ENCODE results near the gene SLC17A7. TPM values are rescaled to one million over a fixed set of nuclear protein-coding genes. Genes with fewer than 3 reads are reported as not detected.

SLC17A7 gene
- total RNA-seq, 1 donor from 2014 or later, result 0.55 TPM

- CTCF ChIA-PET, result no interaction called here
- POLR2A ChIA-PET, result interaction anchor here (0.6 to 5.9 kb wide), 14 partner anchors 9 to 294 kb away, joined by 3 to 96 read pairs (median 4); partner anchors contain the start of genes ALDH16A1, CD37, DKKL1 and PIH1D1
- ATAC-seq (ENCODE audit: low read depth) (peak; percentile 46), DNase-seq (peak; percentile 75)
- TF ChIP-seq, protein P1, sequence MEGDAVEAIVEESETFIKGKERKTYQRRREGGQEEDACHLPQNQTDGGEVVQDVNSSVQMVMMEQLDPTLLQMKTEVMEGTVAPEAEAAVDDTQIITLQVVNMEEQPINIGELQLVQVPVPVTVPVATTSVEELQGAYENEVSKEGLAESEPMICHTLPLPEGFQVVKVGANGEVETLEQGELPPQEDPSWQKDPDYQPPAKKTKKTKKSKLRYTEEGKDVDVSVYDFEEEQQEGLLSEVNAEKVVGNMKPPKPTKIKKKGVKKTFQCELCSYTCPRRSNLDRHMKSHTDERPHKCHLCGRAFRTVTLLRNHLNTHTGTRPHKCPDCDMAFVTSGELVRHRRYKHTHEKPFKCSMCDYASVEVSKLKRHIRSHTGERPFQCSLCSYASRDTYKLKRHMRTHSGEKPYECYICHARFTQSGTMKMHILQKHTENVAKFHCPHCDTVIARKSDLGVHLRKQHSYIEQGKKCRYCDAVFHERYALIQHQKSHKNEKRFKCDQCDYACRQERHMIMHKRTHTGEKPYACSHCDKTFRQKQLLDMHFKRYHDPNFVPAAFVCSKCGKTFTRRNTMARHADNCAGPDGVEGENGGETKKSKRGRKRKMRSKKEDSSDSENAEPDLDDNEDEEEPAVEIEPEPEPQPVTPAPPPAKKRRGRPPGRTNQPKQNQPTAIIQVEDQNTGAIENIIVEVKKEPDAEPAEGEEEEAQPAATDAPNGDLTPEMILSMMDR (IDR thresholded peaks at IDR 0.05), result no peak
- H3K27me3 Mint-ChIP-seq, result no peaks in the 10 kb centered on the region
- H3K36me3 Mint-ChIP-seq (ENCODE audit: low read depth), result no peaks in the 10 kb centered on the region
- H3K4me3 Mint-ChIP-seq, result peak within 1 kb of the TSS; percentile 78
- H3K27ac Mint-ChIP-seq, result peak within 1 kb of the TSS; percentile 86
- H3K4me1 Mint-ChIP-seq, result peaks cover 46% of the 10 kb centered on the region
- H3K9me3 Mint-ChIP-seq, result no peaks in the 10 kb centered on the region
- intact Hi-C loops (cut with micrococcal nuclease), result no loop called here
Measured at GRCh38 chr19:49387936-49388372, 53.4 kb downstream of the SLC17A7 start, which contains the start of gene KASH5. Gene KASH5 (plus strand): TSS chr19:49388249. CDS start chr19:49390884, 2,635 bp downstream.

GRCh38 chr19:49383599-49383998 lies 57.7 kb downstream of the SLC17A7 start:
- peaks cover 3% of the 10 kb centered on the region for H3K9me3 Mint-ChIP-seq
- TF ChIP-seq, protein P1 (IDR thresholded peaks at IDR 0.05), result no peak
- H3K27me3 Mint-ChIP-seq, result no peaks in the 10 kb centered on the region
- no peaks in the 10 kb centered on the region for H3K36me3 Mint-ChIP-seq (ENCODE audit: low read depth)
- no peak overlapping the region for H3K4me3 Mint-ChIP-seq
- ChIA-PET CTCF (interaction anchor here (1.6 kb wide), 1 partner anchor 82 kb away, joined by 3 read pairs; no protein-coding TSS in a partner anchor), POLR2A (interaction anchor here (0.6 to 0.9 kb wide), 4 partner anchors 48 to 175 kb away, joined by 4 to 14 read pairs (median 6); partner anchors contain the start of gene CD37)
- DNase-seq (no peak), ATAC-seq (ENCODE audit: low read depth) (no peak)
- H3K27ac Mint-ChIP-seq, result no peak overlapping the region
- H3K4me1 Mint-ChIP-seq, result peaks cover 14% of the 10 kb centered on the region
- intact Hi-C loops (cut with micrococcal nuclease), result no loop called here

GRCh38 chr19:49382639-49383038 lies 58.7 kb downstream of the SLC17A7 start:
- Mint-ChIP-seq H3K4me1 (peaks cover 4% of the 10 kb centered on the region), H3K4me3 (no peak overlapping the region), H3K36me3 (ENCODE audit: low read depth) (no peaks in the 10 kb centered on the region), H3K27ac (no peak overlapping the region), H3K9me3 (peaks cover 3% of the 10 kb centered on the region), H3K27me3 (no peaks in the 10 kb centered on the region)
- TF ChIP-seq, protein P1 (IDR thresholded peaks at IDR 0.05), result no peak
- ChIA-PET POLR2A (interaction anchor here (0.6 kb wide), 1 partner anchor 56 kb away, joined by 4 read pairs; no protein-coding TSS in a partner anchor), CTCF (no interaction called here)
- ATAC-seq (ENCODE audit: low read depth) (no peak), DNase-seq (no peak)
- intact Hi-C loops (cut with micrococcal nuclease), result no loop called here

DNA sequence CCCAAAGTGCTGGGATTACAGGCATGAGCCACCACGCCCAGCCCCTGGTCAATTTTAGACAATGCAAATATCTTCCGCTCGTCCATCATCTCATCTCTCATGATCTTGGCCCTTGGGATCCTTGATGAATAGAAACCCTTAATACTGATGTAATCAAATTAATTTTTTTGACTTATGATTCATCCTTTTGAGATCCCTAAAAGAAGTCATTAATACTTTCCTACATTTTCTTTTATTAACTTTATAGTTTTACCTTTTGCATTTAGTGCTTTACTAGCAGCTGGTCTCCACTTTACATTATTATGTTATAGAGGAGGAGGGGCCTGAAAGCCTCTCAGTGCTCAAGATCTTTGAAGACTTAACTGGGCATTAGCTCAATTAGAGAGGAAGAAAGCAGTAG lies 60.9 kb downstream of the SLC17A7 start:
- TF ChIP-seq, protein P1 (IDR thresholded peaks at IDR 0.05), result no peak
- no peaks in the 10 kb centered on the region for H3K27me3 Mint-ChIP-seq
- no peak overlapping the region for H3K27ac Mint-ChIP-seq
- H3K4me3 Mint-ChIP-seq, result no peak overlapping the region
- ChIA-PET CTCF (interaction anchor here (1.4 to 2.5 kb wide), 2 partner anchors 12 to 79 kb away, joined by 4 to 10 read pairs; no protein-coding TSS in a partner anchor), POLR2A (interaction anchor here (0.6 to 1.6 kb wide), 3 partner anchors 39 to 73 kb away, joined by 3 to 5 read pairs (median 4); partner anchors contain the start of gene ALDH16A1)
- no peaks in the 10 kb centered on the region for H3K4me1 Mint-ChIP-seq
- peaks cover 3% of the 10 kb centered on the region for H3K9me3 Mint-ChIP-seq
- no peak for DNase-seq
- intact Hi-C loops (cut with micrococcal nuclease), result no loop called here
- no peaks in the 10 kb centered on the region for H3K36me3 Mint-ChIP-seq (ENCODE audit: low read depth)
- ATAC-seq (ENCODE audit: low read depth), result no peak

Other genes with a start within 250 kb of the SLC17A7 start
- 14.8 and 19.3 TPM in 2 replicates for gene SLC6A16, start 116.3 kb downstream of the SLC17A7 start, total RNA-seq
- gene CD37, start 106.1 kb downstream of the SLC17A7 start, total RNA-seq, result 1,587 and 1,688 TPM in 2 replicates
- gene TEAD2, start 79.1 kb downstream of the SLC17A7 start, total RNA-seq, result 5.3 TPM in 2 replicates
- 0.71 and 0.76 TPM in 2 replicates for gene DKKL1, start 77.7 kb downstream of the SLC17A7 start, total RNA-seq
- 0.62 and 0.66 TPM in 2 replicates for gene KASH5, start 53.3 kb downstream of the SLC17A7 start, total RNA-seq
- not detected in 2 replicates for gene PTH2, start 18.1 kb downstream of the SLC17A7 start, total RNA-seq
- not detected in 2 replicates for gene GFY, start 16.1 kb downstream of the SLC17A7 start, total RNA-seq
- gene PIH1D1, start 10.3 kb upstream of the SLC17A7 start, total RNA-seq, result 110 and 111 TPM in 2 replicates
- 61.4 and 61.6 TPM in 2 replicates for gene ALDH16A1, start 11.7 kb upstream of the SLC17A7 start, total RNA-seq
- gene FLT3LG, start 32.7 kb upstream of the SLC17A7 start, total RNA-seq, result 15.4 and 17.7 TPM in 2 replicates
- gene RPL13A, start 46.1 kb upstream of the SLC17A7 start, total RNA-seq, result 6,642 and 7,342 TPM in 2 replicates
- 3,758 and 4,733 TPM in 2 replicates for gene RPS11, start 54.9 kb upstream of the SLC17A7 start, total RNA-seq
- gene FCGRT, start 71.1 kb upstream of the SLC17A7 start, total RNA-seq, result 17.4 and 18.8 TPM in 2 replicates
- gene RCN3, start 86.5 kb upstream of the SLC17A7 start, total RNA-seq, result 0.89 and 1.1 TPM in 2 replicates
- gene NOSIP, start 139.0 kb upstream of the SLC17A7 start, total RNA-seq, result 49.9 and 54.8 TPM in 2 replicates
- gene PRRG2, start 139.8 kb upstream of the SLC17A7 start, total RNA-seq, result 1.8 and 2.2 TPM in 2 replicates
- 37.1 and 42.1 TPM in 2 replicates for gene PRR12, start 149.7 kb upstream of the SLC17A7 start, total RNA-seq
- gene RRAS, start 198.6 kb upstream of the SLC17A7 start, total RNA-seq, result 4.8 and 5.1 TPM in 2 replicates
- gene SCAF1, start 200.7 kb upstream of the SLC17A7 start, total RNA-seq, result 58.7 and 61.0 TPM in 2 replicates
- gene IRF3, start 224.3 kb upstream of the SLC17A7 start, total RNA-seq, result 145 and 171 TPM in 2 replicates
- gene BCL2L12, start 224.4 kb upstream of the SLC17A7 start, total RNA-seq, result 30.7 and 39.1 TPM in 2 replicates
- gene PRMT1, start 235.7 kb upstream of the SLC17A7 start, total RNA-seq, result 372 and 376 TPM in 2 replicates
- 6.8 and 9.5 TPM in 2 replicates for gene ADM5, start 248.1 kb upstream of the SLC17A7 start, total RNA-seq
- 0.35 and 0.51 TPM in 2 replicates for gene CPT1C, start 249.6 kb upstream of the SLC17A7 start, total RNA-seq